LNCaP clone FGC (cell line): ENCODE results near the gene PHF24.

Experiments
- DNase-seq: peaks from one replicate; pipeline ENCODE4 v3.0.0-alpha.2; 2011; ENCODE audit warnings: low read depth
- H3K4me3 ChIP-seq: 2 replicates; pipeline ENCODE4 v1.5.1; 2011; ENCODE audit warnings: mild to moderate bottlenecking, low read depth, low read length, control low read depth
- CTCF ChIP-seq: IDR thresholded peaks from 2 replicates; pipeline ENCODE4 v1.5.1; 2012; ENCODE audit warnings: mild to moderate bottlenecking; ENCODE audit not compliant: control insufficient read depth, insufficient read depth; ENCODE audit errors: extremely low read depth

PHF24 gene

GRCh38 chr9:34984049-34984448 is 26.0 kb downstream of the PHF24 start:
- TF ChIP-seq CTCF, result no peak
- DNase-seq, result no peak
- H3K4me3 ChIP-seq, result no peak overlapping the region

DNA sequence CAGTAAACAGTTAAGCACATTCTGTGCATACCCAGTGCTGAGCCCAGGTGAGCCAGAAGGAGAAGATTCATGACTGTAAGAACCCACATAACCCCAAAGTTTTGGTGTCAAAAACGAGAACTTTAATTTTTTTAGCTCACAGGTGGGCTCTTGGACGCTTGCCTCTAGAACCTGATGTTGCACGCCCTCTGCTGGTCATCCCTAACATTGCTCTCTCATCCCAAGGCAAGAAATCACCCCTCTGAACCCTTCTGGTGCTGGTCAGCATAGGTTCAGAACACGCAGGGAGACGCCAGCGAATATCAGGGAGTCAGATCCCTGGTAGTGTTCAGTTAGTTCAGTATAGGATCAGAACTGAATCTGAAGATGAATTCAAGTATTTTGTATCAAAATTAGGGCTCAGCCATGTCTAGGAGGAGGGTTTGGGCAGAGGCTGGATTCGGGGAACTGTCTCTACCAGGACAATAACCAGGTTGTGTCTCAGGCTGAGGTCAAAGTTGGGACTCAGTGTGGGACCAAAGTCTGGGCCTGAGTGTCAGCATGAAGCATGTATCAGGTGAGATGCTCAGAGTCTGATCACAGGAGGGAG is 27.3 kb downstream of the PHF24 start:
- TF ChIP-seq CTCF, result peak; percentile 79
- no peak for DNase-seq

DNA sequence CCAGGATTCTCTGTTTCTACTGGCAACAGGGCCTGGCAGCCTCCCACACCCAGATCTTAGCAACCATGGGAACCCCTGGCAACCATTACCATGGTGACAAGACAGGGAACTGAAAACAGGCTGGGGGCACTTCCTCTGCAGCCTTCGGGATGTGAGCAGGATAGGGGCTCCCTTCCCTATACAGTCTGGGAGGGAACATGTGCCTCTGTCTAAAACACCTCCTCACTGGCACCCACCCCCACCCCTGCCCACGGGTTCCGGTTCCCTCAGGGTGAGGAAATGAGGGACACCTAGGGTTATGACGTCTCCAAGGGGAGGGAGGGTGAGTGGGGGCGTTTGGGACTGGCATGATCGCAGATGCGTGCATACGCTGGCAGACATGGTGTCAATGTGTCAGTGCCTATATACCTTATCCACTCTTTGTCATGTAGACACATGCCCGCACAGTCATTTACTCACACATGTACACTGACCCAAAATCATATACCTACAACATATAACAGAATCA is 28.5 kb downstream of the PHF24 start:
- no peak for DNase-seq
- no peak for TF ChIP-seq CTCF
- H3K4me3 ChIP-seq, result no peak overlapping the region

More for the DNA sequence above, 27.3 kb downstream of the PHF24 start:
- H3K4me3 ChIP-seq, result no peak overlapping the region

DNA sequence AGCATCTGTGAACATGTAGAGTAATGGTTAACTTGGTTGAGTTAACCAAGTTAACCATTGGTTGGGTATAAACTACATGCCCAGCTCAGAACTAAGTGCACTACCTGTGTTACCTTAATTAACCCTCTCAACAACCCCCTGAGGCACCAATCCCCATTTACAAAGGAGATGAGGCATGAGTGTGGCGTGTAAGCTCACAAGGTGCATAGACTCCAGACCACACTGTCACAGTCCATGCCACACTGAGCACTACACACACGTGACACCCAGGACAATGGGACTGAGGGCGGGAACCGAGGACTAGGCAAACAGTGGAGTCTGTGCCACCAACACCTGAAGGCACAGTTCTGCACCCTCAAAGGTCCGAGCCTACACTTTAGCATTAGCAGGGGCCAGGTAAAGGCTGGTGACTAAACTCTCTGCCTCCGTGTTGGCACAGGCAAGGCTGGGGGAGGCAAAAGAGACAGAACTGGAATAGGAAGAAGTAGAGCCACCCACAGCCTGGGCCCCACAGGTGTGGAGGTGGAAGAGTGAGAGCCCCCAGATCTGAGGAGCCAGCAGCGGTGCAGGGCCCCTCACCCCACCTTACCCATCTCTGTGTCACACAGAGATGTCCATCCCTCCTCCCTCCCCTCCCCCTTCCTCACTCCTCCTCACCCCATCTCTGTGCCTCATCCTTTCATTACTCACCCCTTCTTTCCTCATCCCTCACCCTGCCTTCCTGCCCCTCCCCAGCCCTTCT is 29.2 kb downstream of the PHF24 start:
- no peak for TF ChIP-seq CTCF
- no peak for DNase-seq
- no peak overlapping the region for H3K4me3 ChIP-seq

GRCh38 chr9:34988218-34989002 is 30.3 kb downstream of the PHF24 start:
- H3K4me3 ChIP-seq, result peak overlapping the region; percentile 51
- TF ChIP-seq CTCF, result no peak
- DNase-seq, result no peak

GRCh38 chr9:34989003-34989945 is 31.2 kb downstream of the PHF24 start, which contains the start of gene DNAJB5:
Gene DNAJB5, plus strand, starts transcription at chr9:34989745. Its CDS starts 886 bp downstream, at chr9:34990631.
- no peak for TF ChIP-seq CTCF
- peak within 1 kb of the TSS; percentile 84 for H3K4me3 ChIP-seq
- DNase-seq, result peak; percentile 99
